KMS-11 (cell line): Measurements from ENCODE around the gene KRT36.

Source experiments
- H2AFZ ChIP-seq: fragments of 200-600 bp; sonication (generic); 2 replicates; pipeline ENCODE4 v1.6.1; 2016; ENCODE audit warnings: antibody characterized with exemption, mixed run types, low read depth
- H3K27ac ChIP-seq: fragments of 200-600 bp; sonication (generic); 2 replicates; pipeline ENCODE4 v1.6.1; 2016; ENCODE audit warnings: mild to moderate bottlenecking, mixed run types
- H3K27me3 ChIP-seq: fragments of 200-600 bp; sonication (generic); 2 replicates; pipeline ENCODE4 v1.6.1; 2017; ENCODE audit warnings: mild to moderate bottlenecking, low read depth, mixed run types, moderate library complexity; ENCODE audit not compliant: insufficient read depth
- H3K36me3 ChIP-seq: fragments of 200-600 bp; sonication (generic); 2 replicates; pipeline ENCODE4 v1.6.1; 2017; ENCODE audit warnings: mild to moderate bottlenecking, mixed run types; ENCODE audit not compliant: insufficient read depth
- H3K4me1 ChIP-seq: fragments of 200-600 bp; sonication (generic); 2 replicates; pipeline ENCODE4 v1.6.1; 2016; ENCODE audit warnings: mild to moderate bottlenecking, low read depth, mixed run types; ENCODE audit not compliant: poor library complexity, severe bottlenecking
- H3K4me2 ChIP-seq: fragments of 200-600 bp; sonication (generic); 2 replicates; pipeline ENCODE4 v1.7.0; 2016; ENCODE audit warnings: mild to moderate bottlenecking, mixed run types
- H3K4me3 ChIP-seq: fragments of 200-600 bp; sonication (generic); IDR thresholded peaks from 2 replicates; pipeline ENCODE4 v1.6.1; 2017; ENCODE audit warnings: low read depth, low read length, mixed read lengths; ENCODE audit not compliant: insufficient read depth
- H3K79me2 ChIP-seq: fragments of 200-600 bp; sonication (generic); 2 replicates; pipeline ENCODE4 v1.6.1; 2016; ENCODE audit warnings: low read depth, mixed run types; ENCODE audit not compliant: insufficient read depth
- H3K9ac ChIP-seq: fragments of 200-600 bp; sonication (generic); 2 replicates; pipeline ENCODE4 v1.6.1; 2016; ENCODE audit warnings: mild to moderate bottlenecking, mixed run types
- H4K20me1 ChIP-seq: fragments of 200-600 bp; sonication (generic); 2 replicates; pipeline ENCODE4 v1.6.1; 2016; ENCODE audit warnings: mild to moderate bottlenecking, mixed run types; ENCODE audit not compliant: insufficient read depth
- CTCF ChIP-seq: fragments of 200-600 bp; sonication (generic); conservative IDR thresholded peaks from 2 replicates; pipeline ENCODE4 v1.6.1; 2017; ENCODE audit warnings: low read depth, mild to moderate bottlenecking, antibody characterized with exemption, low read length, moderate library complexity, mixed read lengths

The KRT36 gene

DNA sequence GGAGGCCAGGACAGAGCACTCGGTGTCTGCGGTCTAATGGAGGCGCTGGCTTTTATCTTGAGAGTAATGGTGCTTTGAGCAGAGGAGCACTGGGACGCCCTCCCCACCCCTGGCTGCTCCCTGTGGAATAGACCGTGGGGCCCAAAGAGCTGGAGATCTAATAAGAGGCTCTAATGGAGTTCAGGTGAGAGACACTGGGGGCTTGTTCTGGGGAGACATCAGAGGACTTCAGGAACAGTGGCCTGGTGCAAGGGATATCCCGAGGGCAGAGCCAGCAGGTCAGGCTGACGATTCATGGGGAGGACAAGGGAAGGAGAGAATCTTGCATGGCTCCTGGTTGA, 47.9 kb upstream of the KRT36 start:
- no peak for TF ChIP-seq CTCF
- no peak overlapping the region for H3K4me2 ChIP-seq
- no peaks in the 10 kb centered on the region for H3K4me1 ChIP-seq
- H3K36me3 ChIP-seq, result no peaks in the 10 kb centered on the region
- no peak overlapping the region for H3K4me3 ChIP-seq
- H3K9ac ChIP-seq, result no peak overlapping the region
- no peak overlapping the region for H2AFZ ChIP-seq
- no peak overlapping the region for H3K27ac ChIP-seq
- no peaks in the 10 kb centered on the region for H4K20me1 ChIP-seq
- no peaks in the 10 kb centered on the region; the same call in 1 of the 2 replicates for H3K27me3 ChIP-seq
- H3K79me2 ChIP-seq, result no peaks in the 10 kb centered on the region

- no peaks in the 10 kb centered on the region for H3K36me3 ChIP-seq
- H3K9ac ChIP-seq, result no peak overlapping the region
- H4K20me1 ChIP-seq, result no peaks in the 10 kb centered on the region
- H3K27me3 ChIP-seq, result no peaks in the 10 kb centered on the region; the same call in 1 of the 2 replicates
- no peak overlapping the region for H3K27ac ChIP-seq
- no peak overlapping the region for H3K4me2 ChIP-seq
- H3K4me1 ChIP-seq, result no peaks in the 10 kb centered on the region
- H3K4me3 ChIP-seq, result no peak overlapping the region
- H2AFZ ChIP-seq, result no peak overlapping the region
- no peaks in the 10 kb centered on the region for H3K79me2 ChIP-seq
- TF ChIP-seq CTCF, result no peak
Measured at GRCh38 chr17:41536741-41537613, 47.3 kb upstream of the KRT36 start.

DNA sequence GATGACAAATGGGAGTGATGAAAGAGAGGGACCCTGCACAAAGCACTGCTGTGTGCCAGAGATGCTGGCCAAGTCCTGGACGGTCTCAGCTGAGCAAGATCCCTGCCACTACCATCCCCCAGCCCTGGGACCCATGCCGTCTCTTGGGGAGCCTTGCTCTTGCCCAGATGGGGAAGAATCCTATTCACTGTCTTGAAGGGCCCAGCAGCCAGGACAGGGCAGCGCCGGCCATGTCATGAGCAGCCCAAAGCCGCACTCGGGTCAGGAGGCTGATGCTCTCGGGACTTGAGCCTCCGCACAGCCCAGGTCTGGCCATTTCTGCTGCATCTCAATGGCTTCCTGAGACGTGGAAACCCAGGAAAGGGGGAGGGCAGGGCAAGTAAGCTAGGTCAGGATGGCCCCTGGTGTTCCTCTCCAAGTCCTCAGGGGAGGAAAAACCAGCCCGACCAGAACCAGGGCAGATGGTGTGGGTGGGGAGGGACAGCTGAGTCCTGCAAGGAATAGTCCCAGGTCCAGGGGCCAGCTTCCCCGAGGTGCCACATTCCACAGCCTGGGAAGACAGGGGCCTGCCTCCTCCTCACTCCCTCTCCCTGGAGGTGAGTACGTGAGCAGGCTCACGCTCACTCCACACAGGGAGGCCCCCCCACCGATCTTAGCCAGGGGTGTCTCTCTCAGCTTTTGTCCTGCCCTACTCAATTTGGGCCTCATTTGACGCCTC, 46.2 kb upstream of the KRT36 start:
- no peak overlapping the region for H3K9ac ChIP-seq

GRCh38 chr17:41534899-41535546, 45.3 kb upstream of the KRT36 start:
- no peak overlapping the region for H3K9ac ChIP-seq
- H3K4me1 ChIP-seq, result no peaks in the 10 kb centered on the region
- no peak overlapping the region for H2AFZ ChIP-seq
- no peaks in the 10 kb centered on the region for H3K79me2 ChIP-seq
- H3K4me2 ChIP-seq, result no peak overlapping the region
- peaks cover 11% of the 10 kb centered on the region for H3K27me3 ChIP-seq
- no peaks in the 10 kb centered on the region for H4K20me1 ChIP-seq
- no peak for TF ChIP-seq CTCF
- no peaks in the 10 kb centered on the region for H3K36me3 ChIP-seq
- H3K4me3 ChIP-seq, result no peak overlapping the region
- H3K27ac ChIP-seq, result no peak overlapping the region

More for the DNA sequence above, 46.2 kb upstream of the KRT36 start:
- H3K4me2 ChIP-seq, result no peak overlapping the region
- H3K36me3 ChIP-seq, result no peaks in the 10 kb centered on the region
- no peak overlapping the region for H2AFZ ChIP-seq
- no peak for TF ChIP-seq CTCF
- no peaks in the 10 kb centered on the region for H3K79me2 ChIP-seq
- no peaks in the 10 kb centered on the region for H3K4me1 ChIP-seq
- H3K27me3 ChIP-seq, result peaks cover 3% of the 10 kb centered on the region; the same call in 1 of the 2 replicates
- no peak overlapping the region for H3K4me3 ChIP-seq
- no peak overlapping the region for H3K27ac ChIP-seq
- H4K20me1 ChIP-seq, result no peaks in the 10 kb centered on the region
